T-helper 1 cell (primary cell): ENCODE data around the gene PASD1.

ENCODE experiments used
- DNase-seq, 5 donors: peaks; one replicate each; pipeline ENCODE4 v3.0.0-alpha.2; 2012 to 2020

The PASD1 gene

DNA sequence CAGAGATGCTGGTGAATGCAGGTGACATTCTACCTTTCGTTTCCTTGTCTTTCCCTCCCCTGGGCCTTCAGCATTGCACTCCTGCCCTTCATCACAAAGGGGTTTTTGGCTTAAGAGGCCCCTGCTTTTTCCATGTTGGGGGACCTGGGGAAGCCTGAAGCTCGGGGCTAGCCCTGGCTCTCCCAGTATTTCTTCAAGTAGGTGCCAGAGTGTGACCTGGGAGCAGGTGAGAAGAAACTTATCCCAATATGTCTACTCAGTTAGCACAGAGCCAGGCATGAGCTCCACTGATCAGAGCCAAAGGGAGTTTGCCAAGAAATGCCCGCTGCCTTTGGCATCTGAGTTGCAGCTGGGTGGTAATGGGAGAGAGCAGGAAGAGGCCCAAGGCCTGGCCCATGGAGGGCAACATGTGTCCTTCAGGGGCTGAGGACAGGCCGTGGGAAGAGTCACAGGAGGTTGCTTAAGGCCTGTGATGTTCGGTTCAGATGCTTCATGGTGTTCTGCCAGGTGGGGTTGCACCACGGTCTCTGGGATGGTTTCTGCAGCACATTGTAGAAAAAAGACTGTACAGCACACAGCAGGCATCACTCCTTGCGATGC is 139.4 kb downstream of the PASD1 start:
- no peak for DNase-seq

DNA sequence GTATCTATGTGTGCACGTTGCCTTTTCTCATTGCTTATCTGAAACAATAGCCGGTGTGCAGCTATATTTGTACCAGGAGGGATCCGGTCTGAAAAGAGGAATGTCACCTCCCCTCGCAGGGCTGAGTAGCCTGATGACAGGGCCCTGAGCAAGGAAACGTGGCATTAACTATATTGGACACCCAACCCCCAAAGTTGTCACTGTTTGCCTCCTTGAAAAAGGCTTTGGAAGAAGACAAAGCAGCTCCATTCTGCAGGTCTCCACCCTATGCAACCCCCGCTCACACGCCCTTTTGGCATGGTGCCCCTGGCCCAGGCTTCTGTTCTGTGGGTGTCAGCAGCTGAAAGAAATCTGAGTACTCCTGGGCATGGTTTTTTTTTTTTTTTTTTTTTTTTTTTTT is 140.0 kb downstream of the PASD1 start:
- DNase-seq = no peak

DNA sequence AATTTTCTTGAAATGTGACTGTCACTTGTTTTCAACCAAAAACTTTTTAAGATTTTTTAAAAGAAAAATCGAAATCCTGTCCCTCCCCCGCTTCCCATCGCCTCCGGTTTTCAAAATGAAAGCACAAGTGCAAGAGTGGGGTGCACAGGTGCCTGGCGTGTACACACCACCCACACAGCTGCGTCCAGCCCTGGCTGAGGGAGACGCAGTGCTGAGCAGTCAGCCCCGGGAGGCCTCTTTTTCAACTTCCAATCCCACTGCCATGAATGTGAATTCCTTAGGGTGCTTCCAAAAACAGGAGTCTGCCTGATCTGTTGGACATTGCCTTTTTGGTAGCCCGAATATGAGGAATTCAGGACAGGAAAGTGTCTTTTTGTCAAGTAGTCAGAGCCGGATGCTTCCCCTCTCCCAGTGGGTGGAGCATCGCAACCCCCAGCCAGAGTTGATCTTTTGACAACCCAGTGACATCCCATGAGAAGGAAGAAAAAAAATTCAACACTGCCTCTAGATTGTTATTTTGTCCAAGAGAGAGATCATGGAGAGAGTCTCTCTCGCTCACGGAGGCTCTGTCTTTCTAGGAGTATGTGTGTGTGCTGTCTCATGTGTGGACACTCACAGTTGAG is 140.7 kb downstream of the PASD1 start:
- DNase-seq = no peak

DNA sequence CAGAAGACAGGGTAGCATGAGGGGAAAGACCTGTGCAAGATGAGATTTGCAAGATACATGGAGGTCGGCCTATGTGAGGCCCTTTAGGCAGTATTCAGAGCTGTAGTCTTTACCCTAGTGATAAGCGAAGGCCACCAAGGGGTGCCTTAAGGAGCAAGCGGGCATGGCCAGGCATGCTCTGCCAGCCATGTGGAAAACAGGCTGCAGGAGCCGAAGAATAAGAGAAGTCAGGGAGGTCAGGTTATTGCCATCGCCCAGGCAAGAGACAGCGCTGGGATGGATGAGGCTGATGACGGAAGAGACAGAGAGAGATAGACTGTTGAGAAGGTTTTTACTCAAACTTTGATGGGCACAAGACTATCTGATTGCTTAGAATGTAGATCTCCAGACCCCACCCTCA is 145.3 kb downstream of the PASD1 start:
- no peak for DNase-seq

DNA sequence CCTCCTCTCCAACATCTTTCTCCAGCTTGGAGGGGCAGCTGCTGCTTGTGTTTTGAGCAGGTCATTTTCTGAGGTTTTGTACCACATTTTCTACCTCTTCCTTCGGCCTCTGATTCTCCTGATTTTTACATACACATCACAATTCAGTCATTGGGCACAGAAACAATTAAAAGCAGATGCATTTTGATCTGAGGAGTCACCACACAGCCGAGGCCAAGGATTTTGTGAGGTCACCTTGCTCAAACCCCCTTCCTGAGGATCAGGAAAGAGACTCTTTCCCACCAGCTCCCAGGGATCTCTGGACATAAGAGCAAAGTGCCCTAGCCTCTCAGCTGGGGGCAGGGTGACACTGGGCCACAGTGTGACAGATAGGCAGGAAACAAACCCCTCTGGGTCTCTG is 147.0 kb downstream of the PASD1 start:
- DNase-seq = no peak

DNA sequence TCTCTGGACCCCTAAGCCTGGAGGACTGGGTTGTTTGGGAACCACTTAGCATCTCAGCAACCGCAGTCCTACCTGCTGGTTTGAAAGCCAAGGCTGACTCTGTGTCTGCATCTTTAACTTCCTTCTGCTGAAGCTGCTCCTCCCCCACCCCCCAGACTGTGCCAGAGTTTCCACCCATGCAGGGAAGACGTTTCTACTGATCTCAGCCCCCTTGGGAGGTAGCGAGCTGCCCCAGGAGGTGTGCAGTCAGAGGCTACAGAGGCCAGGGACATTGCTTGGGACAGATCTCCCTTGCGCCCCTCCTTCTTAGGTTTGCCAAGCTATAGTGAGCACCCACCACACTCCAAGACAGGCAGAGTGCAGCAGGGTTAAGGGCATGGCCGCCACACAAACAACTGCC is 147.7 kb downstream of the PASD1 start:
- DNase-seq = no peak

DNA sequence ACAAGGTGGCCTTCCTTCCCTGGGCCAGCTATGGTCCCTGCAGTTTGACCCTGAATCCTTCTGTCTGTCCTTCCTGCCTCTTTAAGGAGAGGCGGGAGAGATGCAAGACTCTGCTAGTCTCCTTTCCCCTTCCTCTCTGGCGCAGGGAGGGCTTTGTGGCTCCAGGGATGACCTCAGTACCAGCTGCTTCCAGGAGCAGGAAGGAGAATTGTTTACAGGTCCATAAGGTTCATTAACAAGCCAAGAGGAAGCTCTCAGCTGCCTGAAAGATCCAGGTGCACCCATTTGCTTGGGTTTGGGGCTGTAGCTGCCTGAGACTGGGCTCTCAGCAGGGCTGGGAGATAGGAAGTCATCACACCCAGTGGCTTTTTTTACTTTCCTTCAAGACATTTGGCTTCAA is 148.3 kb downstream of the PASD1 start:
- DNase-seq = no peak

DNA sequence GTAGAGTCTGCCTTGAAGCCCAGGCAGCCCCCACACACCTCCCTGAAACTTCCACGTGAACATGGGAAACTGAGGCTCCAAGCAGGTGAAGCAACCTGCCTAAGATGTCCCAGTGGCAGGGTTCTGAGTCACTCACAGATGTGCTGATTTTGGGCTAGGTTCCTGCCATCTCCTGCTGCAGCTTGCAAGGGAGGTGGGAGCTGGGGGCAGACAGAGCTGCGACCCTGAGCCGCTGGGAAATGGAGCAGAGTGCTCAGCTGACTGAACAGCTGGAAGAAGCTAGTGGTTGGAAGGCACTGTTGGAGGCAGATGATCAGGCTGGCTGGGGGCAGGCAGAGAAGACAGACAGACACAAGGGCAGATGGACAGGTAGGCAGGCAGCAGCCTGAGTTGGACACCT is 148.8 kb downstream of the PASD1 start:
- DNase-seq = no peak

DNA sequence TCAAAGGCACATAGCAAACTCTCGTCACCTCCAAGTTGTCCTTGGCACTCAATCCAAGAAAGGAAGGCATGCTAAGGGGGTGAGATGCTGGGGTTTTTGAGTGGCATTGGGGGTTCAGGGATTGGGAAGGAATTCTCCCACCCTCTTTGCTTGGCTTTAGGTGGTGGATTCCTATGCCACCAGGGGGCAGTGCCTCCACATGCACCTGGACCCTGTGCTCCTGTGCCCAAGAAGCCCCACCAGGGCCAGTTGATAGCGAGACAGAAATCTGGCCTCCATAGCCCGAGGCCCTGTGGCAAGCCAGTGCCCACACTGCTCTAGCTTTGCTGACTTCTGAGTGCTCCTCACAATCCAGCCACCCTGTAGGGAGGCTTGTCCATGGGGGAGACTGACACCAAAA is 150.4 kb downstream of the PASD1 start:
- DNase-seq = peak in 1 of 5 donors; percentile 2

DNA sequence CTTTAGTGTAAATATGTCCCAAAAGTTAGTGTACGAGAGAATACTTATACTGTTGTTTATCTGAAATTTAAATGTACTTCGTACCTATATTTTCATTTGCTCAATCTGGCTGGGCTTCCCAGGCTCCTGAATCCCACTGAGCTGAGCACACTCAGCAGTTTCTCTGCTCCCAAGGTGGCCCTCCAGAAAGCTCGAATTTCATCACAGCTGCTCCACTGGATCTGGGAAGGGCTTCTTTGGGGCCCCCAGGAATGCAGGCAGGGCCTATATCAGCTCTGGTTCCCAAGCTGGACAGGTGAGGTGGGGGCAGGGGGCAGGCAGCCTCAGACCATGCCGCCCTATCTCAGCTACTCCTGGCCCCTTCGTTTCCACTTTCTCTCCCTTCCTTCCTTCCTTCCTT is 150.9 kb downstream of the PASD1 start:
- DNase-seq = no peak

DNA sequence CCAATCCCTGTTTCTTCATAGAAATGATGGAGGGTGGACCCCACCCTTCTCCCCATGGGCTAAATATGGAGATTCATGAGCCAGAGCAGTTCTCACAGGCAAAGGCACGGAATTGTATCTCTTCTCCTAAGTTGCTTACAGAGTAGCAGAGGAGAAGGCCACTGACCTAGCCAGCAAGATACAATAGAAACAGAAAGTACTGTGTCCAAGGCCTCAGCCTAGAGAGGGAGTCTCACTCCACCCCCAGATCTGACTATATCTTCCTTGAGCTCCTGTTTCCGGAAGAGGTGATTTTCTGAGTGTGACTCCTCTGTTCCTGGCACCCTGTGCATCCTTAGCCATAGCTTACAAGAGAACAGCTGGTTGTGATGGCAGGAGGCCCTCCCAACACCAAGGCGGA is 152.3 kb downstream of the PASD1 start, which contains the start of gene FATE1:
TSS of gene FATE1 (plus strand) at position 284 of the 400 bp plus-strand sequence. CDS start at position 369, 85 bp downstream.
- DNase-seq = no peak

DNA sequence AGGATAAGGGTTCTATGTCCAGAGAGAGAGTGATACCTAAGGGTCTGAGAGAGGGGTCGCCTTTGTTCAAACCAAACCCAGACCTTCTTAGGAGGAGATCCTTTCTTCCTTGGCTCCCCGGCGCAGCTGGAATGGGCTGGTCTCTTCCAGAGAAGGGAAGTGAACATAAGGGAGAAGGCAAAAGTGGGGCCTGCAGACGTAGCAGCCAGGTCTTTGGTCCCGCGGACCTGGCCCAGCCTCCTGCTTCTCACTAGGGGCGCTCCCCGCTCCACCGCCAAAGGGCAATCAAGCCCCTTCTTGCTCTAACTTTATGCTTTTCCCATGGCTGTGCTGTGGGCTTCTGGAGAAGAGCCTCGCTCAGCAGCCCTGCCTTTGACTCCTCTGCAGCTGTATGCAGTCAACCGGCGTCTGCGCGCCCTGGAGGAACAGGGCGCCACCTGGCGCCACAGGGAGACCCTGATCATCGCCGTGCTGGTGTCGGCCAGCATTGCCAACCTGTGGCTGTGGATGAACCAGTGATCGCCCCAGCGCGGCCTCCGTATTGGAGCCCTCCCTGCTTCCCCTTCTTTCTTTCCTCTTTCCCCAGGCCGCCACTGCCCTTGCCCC is 158.9 kb downstream of the PASD1 start:
- DNase-seq = peak in 1 of 5 donors; percentile 2

DNA sequence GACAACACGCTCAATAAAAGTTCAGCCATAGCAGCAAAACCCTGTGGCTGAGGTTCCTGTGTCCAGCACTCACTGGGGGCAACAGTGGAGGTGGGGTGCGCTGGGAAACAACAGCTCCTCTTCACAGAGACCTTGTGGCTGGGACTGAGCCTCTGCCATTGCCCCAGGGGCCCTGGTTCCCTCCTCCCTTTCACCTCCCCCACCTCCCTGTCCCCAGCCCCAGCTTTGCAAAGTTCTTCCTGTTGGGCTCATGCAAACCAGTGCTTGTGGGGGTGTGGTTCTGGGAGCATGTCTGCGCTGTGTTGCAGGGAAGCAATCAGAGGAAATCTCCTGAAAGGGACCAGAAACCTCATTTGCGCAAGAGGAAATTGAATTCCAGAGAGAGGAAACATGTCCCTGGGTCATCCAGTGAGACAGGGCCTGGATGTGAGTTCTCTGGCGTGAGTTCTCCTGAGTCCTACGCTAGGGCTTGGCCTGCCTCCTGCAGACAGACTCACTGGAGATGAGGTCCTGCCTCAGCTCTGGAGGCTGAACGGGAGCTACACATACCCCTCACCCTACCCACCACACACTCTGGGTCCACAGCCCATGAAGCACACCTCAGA is 159.8 kb downstream of the PASD1 start:
- DNase-seq = no peak

DNA sequence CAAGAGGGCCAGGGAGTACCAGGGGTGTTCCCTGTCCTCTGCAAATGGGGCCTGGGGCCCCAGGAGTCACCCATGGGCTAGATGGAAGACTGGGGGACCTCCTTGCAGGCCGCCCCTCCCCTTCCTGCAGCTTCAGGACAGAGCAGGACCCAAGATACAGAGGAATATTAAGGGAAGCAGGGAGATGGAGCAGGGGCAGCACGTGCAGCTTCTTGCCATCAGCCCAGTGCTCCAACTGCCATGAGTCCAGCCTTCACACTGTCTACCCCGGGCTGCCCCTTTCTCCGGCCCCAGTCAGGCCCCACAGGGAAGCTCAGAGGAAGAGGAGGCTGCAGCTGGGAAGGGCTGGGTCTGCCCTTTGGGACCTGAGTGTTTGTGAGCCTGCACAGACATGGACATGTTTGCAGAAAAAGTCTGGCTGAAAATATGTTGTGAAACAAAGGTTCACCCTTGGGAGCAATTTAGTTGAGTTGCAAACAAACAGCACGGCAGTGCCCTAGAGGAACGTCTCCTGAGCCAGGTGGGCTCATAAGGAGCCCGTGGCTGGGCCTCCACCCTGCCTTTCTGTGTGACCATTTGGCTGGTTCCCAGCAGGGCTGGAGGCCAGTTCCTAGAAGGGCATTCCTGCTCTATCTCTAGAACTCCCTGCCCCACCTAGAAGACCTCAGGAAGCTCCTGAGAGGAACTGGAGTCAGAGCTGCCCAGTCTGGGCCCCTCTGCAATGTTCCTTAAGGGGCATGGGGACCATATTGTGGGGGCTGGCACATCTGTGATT is 161.3 kb downstream of the PASD1 start:
- no peak for DNase-seq

DNA sequence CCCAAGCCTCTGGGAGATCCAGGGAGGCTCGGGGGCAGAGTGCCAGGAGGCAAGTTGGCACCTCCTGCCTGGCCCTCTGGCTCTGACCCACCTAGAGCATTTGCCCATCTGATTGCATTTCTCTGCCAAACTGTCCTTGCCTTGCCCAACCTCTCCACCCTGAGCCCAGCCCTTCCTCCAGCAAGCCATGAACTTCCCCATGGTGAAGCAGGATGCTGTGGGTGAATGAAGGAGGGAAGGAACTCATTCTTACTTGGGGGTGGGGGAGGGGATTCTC is 161.8 kb downstream of the PASD1 start:
- DNase-seq = no peak
